HFF-Myc (cell line): ENCODE measurements around the gene MBD3L5.

Experiments used
- DNase-seq: peaks from one replicate; pipeline ENCODE4 v3.0.0-alpha.2; 2011; ENCODE audit warnings: low read depth; ENCODE audit errors: extremely low read depth
- H3K4me3 ChIP-seq: replicated peaks from 2 replicates; pipeline ENCODE4 v1.5.1; 2011; ENCODE audit warnings: low read depth, mild to moderate bottlenecking, control low read depth, low read length
- CTCF ChIP-seq: IDR thresholded peaks from 2 replicates; pipeline ENCODE4 v1.5.1; 2012; ENCODE audit warnings: mild to moderate bottlenecking, low read depth, low read length, control low read depth; ENCODE audit errors: missing control alignments

MBD3L5 gene

DNA sequence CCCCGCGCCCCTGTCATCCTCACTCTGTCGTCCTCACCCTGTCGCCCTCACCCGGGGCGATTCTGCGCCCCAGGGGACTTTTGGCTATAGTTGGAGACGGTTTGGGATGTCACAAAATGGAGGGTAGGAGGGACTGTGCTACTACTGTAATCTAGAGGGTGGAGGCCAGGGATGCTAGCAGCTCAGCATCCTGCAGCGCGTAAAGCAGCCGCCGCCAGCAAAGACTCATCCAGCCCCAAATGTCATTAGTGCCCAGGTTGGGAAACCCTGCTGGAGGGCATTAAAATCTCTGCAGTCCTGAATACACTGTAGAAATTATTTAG, 39.5 kb downstream of the MBD3L5 start:
- DNase-seq: no peak
- peak overlapping the region; percentile 96 for H3K4me3 ChIP-seq
- no peak for TF ChIP-seq CTCF

GRCh38 chr19:7072541-7072940, 42.2 kb downstream of the MBD3L5 start:
- no peak for DNase-seq
- no peak overlapping the region for H3K4me3 ChIP-seq
- no peak for TF ChIP-seq CTCF

GRCh38 chr19:7074705-7075282, 44.4 kb downstream of the MBD3L5 start:
- no peak for DNase-seq
- no peak for TF ChIP-seq CTCF
- no peak overlapping the region for H3K4me3 ChIP-seq

- no peak overlapping the region for H3K4me3 ChIP-seq
- no peak for TF ChIP-seq CTCF
- no peak for DNase-seq
Measured at GRCh38 chr19:7076151-7076550, 45.8 kb downstream of the MBD3L5 start.

- H3K4me3 ChIP-seq: no peak overlapping the region
- TF ChIP-seq CTCF: no peak
- DNase-seq: no peak
Measured at GRCh38 chr19:7078008-7078407, 47.6 kb downstream of the MBD3L5 start.
